AG08396 (cell line): ENCODE measurements around the gene REPIN1.

Experiments
- DNase-seq: peaks from one replicate; pipeline ENCODE4 v3.0.0; 2012; ENCODE audit warnings: low spot score, mixed read lengths

The REPIN1 gene

DNA sequence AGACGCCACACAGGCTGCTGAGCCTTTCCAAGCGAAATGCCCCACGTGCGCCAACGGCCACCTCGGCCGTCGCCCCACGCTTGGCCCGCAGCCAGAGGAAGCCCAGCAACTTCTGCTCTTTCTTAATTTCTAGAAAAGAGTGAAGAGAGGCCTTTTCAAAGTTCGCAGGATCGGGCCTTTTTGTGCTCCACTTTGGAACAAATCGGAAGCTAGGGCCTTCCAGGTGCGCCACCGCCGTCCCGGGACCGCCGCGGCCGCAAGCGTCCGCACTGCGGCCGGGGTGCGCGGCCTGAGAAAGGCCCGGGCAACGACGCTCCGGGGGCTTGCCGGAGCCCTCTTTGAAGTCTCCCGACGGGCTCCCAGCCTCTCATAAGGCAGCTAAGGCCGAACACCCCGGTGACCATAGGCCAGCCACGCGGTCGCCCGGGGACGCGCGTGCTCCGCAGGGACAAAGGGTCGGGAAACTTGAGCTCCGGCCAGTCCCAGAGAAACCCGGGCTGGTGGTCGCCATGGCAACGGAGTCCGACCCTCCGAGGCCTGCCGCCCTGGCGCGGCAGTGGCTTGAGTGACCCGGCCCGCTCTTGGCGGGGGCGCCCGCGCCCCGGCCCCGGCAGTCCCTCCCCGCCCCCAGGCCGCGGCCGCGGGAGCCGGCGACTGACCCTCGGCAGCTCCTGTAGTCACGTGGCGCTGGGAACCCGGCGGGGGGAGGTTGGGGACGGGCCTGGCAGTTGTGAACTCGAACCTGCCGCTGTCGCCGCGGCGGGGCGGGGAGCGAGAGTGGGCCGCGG lies at the start of gene REPIN1:
REPIN1 (plus strand) TSS at position 727 of the 788 bp plus-strand sequence. CDS start 890 bp downstream, outside the sequence.
- peak; percentile 93 for DNase-seq

DNA sequence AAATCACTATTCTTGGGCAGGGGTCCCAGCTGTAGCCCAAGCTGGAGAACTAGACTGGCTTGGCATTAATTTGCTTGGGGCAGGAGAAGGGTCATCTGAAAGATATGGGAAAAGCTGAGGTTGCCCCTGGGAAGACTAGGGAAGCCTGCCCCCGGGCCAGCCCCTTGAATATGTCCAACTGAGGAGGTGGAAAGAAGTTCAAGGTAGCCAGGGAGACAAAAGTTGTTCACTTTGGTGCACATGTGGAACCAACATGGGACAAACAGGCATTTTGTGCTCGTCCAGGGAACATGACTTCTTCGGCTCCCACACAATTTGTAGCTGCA lies 46.9 kb upstream of the REPIN1 start:
- DNase-seq = no peak

- no peak for DNase-seq
Observed at GRCh38 chr7:150322114-150322832, 46.3 kb upstream of the REPIN1 start.

GRCh38 chr7:150322833-150323681 lies 45.6 kb upstream of the REPIN1 start, which contains the start of the genes ACTR3C and LRRC61:
ACTR3C (minus strand) TSS chr7:150323545; CDS start chr7:150295296, 28,249 bp downstream.
LRRC61 (plus strand) TSS chr7:150323355; CDS start chr7:150336862, 13,507 bp downstream.
- DNase-seq = no peak

DNA sequence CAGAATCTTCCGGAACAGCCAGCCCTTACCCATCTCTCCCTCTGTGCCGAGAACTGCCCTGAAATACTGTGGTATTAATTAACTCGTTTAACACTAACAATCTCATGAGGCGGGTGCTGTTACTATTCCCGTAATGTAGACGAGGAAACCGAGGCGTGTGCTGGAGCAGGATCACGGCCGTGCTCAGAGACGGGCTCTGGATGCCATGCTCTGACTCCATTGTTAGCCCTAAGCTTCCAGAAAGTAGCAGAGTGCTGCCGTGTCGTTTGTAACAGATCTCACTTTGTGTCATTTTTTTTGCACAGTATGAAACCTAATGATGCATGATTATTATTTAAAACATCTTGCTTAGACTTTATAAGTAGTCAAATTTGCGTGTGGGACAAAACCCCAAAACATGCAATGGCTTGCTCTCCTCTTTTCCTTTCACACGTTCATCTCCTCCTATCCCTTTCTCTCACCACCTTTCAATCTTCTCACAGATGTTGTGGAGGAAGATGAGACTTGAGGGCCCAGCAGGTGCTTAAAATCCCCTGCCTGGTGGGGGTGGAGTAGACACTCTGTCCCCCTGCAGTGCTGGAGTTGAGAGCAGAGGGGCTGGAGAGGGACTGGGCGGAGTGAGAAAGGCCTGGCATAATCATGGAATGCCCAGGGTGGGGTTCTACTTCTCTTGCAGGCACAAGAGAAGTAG lies 44.8 kb upstream of the REPIN1 start:
- no peak for DNase-seq

DNA sequence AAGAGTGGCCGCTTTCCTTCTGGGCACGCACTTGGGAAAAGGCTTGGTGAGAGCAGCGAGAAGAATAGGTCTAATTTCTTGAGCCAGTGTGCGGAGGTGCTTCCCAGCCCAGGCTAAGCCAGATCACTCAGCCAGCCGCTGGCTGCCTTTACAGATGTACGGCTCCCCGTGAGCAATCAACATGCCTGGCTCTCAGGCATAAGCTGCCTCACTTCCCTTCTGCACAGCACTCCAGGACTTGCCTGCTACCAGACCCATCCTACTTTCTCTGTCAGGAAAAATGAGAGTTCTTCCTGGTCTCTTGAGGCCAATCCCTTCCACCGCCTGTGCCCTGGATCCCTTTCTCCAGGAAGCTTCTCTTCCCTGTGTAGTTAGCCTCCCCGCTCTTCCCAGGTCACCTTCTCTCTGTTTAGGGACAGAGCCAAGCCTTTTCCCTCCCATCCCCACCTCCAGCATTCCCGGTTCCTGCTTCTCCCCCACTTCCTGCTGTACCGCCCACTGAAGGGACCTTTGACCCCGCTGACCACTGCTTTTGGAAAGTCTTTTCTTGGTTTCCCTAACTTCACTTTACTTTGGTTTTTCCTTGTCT lies 44.2 kb upstream of the REPIN1 start:
- DNase-seq = no peak

- DNase-seq = no peak
Observed at GRCh38 chr7:150325110-150325611, 43.5 kb upstream of the REPIN1 start.

DNA sequence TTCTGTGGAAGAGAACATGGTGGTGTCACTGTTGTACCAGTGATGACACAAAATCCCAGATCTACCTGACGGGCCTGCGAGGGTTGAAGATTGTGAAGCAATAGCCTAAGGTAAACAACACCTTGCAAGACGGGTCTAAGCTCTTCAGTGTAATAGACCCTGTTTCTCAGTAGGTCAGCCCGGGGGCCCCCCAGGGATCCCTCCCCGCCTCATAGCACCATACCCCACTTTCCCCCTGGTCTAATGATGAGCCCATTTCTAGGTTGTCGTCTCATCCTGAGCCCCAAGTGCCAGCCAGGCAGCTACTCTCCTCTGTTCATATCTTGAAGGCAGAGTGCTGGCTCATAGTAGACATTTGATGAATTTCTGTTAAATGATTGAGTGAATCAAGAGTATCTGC lies 42.7 kb upstream of the REPIN1 start:
- no peak for DNase-seq

DNA sequence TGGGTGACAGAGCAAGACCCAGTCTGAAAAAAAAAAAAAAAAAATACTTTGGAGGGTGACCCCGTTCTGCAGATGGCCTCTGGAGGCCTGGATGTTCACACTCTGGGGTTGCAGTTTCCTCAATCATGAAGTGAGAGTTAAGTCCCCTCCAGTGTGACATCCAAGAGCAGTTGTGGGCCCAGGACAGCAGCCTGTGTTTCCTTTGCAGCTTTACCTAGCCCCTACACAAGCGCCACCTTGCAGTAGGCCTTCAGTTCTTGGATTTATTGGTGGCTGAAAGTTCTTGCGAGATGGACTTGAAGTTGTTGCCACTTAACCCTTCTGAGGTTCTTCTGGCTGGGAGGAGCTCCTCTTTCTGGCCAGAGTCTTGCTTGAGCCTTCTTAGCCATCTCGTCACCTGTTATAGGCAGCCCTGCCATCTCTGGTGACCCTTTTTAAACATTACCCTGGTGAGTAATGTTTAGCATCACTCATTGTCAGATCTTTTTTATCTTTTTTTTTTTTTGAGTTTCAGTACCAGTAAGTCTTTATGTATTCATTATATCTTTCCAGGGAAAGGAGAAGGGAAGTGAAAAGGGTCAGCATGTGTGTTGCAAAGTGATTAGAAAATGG lies 41.9 kb upstream of the REPIN1 start:
- DNase-seq = no peak

GRCh38 chr7:150327308-150327707 lies 41.3 kb upstream of the REPIN1 start:
- no peak for DNase-seq

DNA sequence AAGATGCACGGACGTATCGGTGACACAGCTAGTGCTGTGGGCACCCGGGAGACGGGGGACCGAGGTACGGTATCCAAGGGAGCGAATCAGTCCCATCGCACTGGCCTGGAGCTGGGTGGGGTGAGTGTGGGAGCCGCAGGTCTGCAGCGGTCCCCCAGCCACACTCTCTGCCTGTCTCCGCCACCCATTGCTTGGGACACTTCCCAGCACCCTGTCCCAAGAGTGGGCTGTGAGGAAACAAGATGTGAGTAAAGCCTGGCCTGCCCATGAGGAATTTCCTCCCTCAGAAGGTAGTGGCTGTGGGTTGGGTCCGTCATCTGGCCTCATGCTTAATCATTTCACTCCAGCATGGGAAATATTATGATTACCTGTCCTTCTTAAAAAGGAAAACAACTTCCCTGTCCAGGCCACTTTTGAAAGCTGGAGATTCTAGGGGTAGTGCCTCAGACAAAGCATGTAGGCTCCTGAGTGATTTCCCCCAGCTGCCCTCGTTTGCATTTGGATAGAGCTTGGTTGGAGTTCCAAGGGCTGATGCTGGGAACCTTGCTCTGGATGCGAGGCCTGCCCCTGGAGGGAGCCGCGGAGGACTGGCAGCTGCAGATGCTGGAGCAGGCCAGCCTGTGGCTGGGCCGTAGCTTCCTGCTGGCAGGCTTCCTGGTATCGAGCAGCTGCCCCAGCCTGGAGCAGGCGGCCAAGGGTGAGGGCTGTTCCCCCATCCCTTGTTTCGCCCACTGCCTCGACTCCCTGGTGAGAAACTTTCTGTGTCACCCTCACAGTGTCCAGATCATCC lies 39.1 kb upstream of the REPIN1 start:
- no peak for DNase-seq

- DNase-seq = no peak
Observed at GRCh38 chr7:150330211-150330885, 38.3 kb upstream of the REPIN1 start.

DNA sequence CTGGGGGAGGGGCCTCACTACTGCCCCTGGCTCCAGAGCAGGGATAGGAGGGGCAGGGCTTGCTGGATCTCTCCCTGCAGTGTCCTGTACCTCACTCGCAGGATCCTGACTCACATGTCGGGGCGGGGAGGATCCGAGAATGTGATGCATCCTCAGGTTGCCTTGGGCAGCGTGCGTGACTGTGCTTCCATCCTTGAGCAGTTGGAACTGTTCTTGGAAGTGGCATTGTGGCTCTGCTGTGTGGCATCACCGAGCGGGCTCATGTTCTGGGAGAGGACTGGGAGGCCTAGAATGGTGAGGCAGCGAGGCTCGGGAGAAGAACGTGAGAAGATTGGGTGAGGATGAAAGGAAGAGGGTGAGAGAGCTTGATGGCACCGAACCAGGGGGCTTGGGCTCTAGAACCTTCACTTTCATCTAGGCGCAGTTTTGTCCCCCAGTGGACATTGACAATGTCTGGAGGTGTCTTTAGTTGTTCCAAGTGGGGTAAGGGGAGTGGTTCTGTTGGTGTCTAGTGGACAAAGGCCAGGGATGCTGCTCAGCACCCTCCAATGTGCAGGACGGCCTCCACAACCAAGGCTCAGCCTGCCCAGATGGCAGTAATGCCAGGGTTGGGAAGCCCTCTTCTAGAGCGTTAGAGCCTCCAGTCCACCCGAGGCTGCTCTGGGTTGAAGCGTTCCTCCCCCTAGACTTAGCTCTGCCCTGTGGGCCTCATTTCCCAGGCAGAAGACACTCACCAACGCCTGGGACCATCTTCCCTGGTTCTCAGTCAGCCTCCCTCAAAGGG lies 35.6 kb upstream of the REPIN1 start:
- DNase-seq = no peak

GRCh38 chr7:150333659-150334058 lies 35.0 kb upstream of the REPIN1 start:
- DNase-seq = no peak

DNA sequence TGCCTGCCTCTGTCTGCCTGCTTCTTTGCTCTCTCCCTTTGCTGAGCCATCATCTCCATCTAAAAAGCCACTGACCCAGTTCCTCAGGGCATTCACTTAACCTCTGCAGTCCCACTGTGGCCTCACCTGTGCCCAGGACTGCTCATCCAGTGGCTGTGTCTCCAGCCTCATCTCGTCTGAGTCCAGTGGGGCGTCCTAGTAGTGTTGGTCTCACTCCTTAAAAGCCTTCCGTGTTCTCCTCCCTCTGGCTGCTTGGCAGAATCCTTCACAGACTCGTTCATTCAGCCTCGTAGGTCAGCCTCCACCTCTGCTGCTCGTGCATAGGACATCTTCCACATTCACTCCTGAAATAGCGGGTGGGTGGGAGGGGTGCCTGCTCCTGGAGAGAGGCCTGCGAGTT lies 34.5 kb upstream of the REPIN1 start:
- no peak for DNase-seq

GRCh38 chr7:150335108-150335773 lies 33.4 kb upstream of the REPIN1 start:
- DNase-seq = peak; percentile 86

- no peak for DNase-seq
Observed at GRCh38 chr7:150335774-150336112, 32.9 kb upstream of the REPIN1 start.

DNA sequence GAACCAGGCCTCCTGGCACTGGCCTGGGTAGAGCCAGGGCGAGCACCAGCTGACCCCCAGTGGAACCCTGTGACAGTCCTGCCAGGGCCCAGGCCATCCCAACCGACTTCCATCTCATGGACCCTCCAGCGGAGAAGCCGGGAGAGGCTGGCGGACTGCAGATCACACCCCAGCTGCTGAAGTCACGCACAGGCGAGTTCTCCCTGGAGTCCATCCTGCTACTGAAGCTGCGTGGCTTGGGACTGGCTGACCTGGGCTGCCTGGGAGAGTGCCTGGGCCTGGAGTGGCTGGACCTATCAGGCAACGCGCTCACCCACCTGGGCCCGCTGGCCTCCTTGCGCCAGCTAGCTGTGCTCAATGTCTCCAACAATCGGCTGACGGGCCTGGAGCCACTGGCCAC lies 31.9 kb upstream of the REPIN1 start:
- no peak for DNase-seq
